Osteoblast (primary cell): ENCODE measurements around the gene YEATS2. TPM values are rescaled to one million over a fixed set of nuclear protein-coding genes. Genes with fewer than 3 reads are reported as not detected.
A peak's percentile ranks its signal among the peaks of the same experiment; 100 is the strongest.

ENCODE experiments used
- DNase-seq: peaks from one replicate; pipeline ENCODE4 v3.0.0; 2011; ENCODE audit warnings: low spot score, mixed read lengths; ENCODE audit not compliant: insufficient read length; ENCODE audit errors: missing footprints
- H2AFZ ChIP-seq: 2 replicates; pipeline ENCODE4 v1.6.0; 2011; ENCODE audit warnings: mild to moderate bottlenecking, low read length
- H3K27ac ChIP-seq: 2 replicates; pipeline ENCODE4 v1.5.1; 2011; ENCODE audit warnings: mild to moderate bottlenecking, low read depth, low read length, moderate library complexity
- H3K27me3 ChIP-seq: 2 replicates; pipeline ENCODE4 v1.6.0; 2012; ENCODE audit warnings: mild to moderate bottlenecking, control low read depth, inconsistent platforms, low read length, moderate library complexity; ENCODE audit not compliant: insufficient read depth
- H3K36me3 ChIP-seq: 2 replicates; pipeline ENCODE4 v1.5.1; 2011; ENCODE audit warnings: mild to moderate bottlenecking, low read length, control low read depth, moderate library complexity; ENCODE audit not compliant: insufficient read depth
- H3K4me1 ChIP-seq: 2 replicates; pipeline ENCODE4 v1.5.1; 2011; ENCODE audit warnings: mild to moderate bottlenecking, low read length, control low read depth, moderate library complexity; ENCODE audit not compliant: insufficient read depth
- H3K4me2 ChIP-seq: 2 replicates; pipeline ENCODE4 v1.6.0; 2011; ENCODE audit warnings: mild to moderate bottlenecking, low read length; ENCODE audit not compliant: insufficient read depth
- H3K4me3 ChIP-seq: fragments of 200-600 bp; sonication (generic); 3 replicates; pipeline ENCODE4 v1.5.1; 2012; ENCODE audit warnings: mild to moderate bottlenecking, low read length, inconsistent platforms; ENCODE audit not compliant: insufficient read depth
- H3K79me2 ChIP-seq: 2 replicates; pipeline ENCODE4 v1.6.0; 2012; ENCODE audit warnings: mild to moderate bottlenecking, low read length, control low read depth, inconsistent platforms; ENCODE audit not compliant: insufficient read depth
- H3K9me3 ChIP-seq: 2 replicates; pipeline ENCODE4 v1.5.1; 2011; ENCODE audit warnings: low read depth, low read length, control low read depth
- H4K20me1 ChIP-seq: 2 replicates; pipeline ENCODE4 v1.6.0; 2012; ENCODE audit warnings: mild to moderate bottlenecking, low read length, control low read depth; ENCODE audit not compliant: insufficient read depth
- total RNA-seq: library from RNA; depleted of rRNA; stranded (reverse); fragments of >200 nt; gene quantifications from 2 replicates; pipeline ENCODE4 v1.2.3, GENCODE V29; 2012
- TF ChIP-seq, protein P1 (sequence below): IDR thresholded peaks from 2 replicates; pipeline ENCODE4 v1.5.1; 2011; ENCODE audit warnings: mild to moderate bottlenecking, low read depth, low read length, moderate library complexity; ENCODE audit errors: extremely low read depth

Gene YEATS2
- total RNA-seq, 1 donor: 32.2 TPM

DNA sequence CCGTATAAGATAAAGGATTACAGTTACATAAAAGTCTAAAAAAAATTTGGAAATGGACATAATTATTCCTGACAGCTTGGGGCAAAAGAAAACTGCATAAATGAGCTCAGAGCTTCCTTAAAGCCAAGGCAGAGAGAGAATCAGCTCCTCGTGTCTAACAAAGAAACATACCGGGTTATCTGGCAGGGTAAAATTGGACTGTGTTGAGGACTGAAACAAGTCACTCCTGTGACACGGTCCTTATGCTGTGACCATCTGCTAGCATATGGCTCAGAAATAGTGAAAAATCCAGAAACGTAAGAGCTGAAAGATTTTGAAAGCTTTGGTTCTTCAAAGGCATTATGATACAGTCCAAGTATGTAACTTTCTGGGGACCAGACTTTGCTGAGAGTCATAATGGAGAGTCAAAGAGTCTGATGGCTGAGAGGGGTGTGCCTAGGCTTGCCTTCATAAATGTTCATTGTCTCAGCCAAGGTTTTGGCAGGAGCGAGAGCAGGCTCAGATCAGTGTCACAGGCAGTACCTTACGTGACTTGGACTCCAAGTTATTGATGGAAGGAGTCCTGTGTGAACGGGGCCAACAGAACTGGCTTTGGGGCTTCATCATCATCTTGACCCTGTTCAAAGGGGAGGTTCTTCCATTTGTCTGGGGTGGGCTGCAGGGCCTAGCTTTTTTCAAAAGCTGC is 115.3 kb downstream of the YEATS2 start:
- no peak for DNase-seq
- Histone ChIP-seq H3K36me3 (peaks cover 48% of the 10 kb centered on the region), H4K20me1 (no peaks in the 10 kb centered on the region), H2AFZ (no peak overlapping the region), H3K79me2 (no peaks in the 10 kb centered on the region), H3K4me3 (no peak overlapping the region), H3K4me1 (no peaks in the 10 kb centered on the region), H3K4me2 (no peak overlapping the region), H3K9me3 (no peaks in the 10 kb centered on the region), H3K27ac (no peak overlapping the region), H3K27me3 (no peaks in the 10 kb centered on the region)
- TF ChIP-seq, protein P1, sequence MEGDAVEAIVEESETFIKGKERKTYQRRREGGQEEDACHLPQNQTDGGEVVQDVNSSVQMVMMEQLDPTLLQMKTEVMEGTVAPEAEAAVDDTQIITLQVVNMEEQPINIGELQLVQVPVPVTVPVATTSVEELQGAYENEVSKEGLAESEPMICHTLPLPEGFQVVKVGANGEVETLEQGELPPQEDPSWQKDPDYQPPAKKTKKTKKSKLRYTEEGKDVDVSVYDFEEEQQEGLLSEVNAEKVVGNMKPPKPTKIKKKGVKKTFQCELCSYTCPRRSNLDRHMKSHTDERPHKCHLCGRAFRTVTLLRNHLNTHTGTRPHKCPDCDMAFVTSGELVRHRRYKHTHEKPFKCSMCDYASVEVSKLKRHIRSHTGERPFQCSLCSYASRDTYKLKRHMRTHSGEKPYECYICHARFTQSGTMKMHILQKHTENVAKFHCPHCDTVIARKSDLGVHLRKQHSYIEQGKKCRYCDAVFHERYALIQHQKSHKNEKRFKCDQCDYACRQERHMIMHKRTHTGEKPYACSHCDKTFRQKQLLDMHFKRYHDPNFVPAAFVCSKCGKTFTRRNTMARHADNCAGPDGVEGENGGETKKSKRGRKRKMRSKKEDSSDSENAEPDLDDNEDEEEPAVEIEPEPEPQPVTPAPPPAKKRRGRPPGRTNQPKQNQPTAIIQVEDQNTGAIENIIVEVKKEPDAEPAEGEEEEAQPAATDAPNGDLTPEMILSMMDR: no peak

DNA sequence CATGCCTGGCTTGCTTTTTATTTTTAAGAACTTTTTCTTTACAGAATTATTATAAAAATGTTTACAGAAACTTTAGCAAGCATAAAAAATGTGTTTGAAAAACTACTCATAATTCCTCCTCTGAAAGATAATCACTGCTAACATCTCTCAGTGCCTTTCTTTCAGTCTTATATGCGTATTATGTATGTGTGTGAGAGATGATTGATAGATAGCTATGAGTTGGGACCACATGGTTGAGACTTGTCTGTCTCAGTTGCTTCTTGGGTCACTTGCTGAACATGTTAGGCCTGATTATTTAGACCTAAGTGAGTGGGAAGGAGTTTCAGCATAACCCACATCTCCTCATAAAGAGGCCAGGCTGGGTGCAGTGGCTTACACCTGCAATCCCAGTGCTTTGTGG is 116.6 kb downstream of the YEATS2 start:
- no peaks in the 10 kb centered on the region for H3K9me3 ChIP-seq
- no peaks in the 10 kb centered on the region for H3K79me2 ChIP-seq
- H3K27me3 ChIP-seq: no peaks in the 10 kb centered on the region
- no peak overlapping the region for H3K4me3 ChIP-seq
- H3K4me2 ChIP-seq: no peak overlapping the region
- peaks cover 35% of the 10 kb centered on the region for H3K36me3 ChIP-seq
- TF ChIP-seq, protein P1: no peak
- H3K4me1 ChIP-seq: no peaks in the 10 kb centered on the region
- H2AFZ ChIP-seq: no peak overlapping the region
- H4K20me1 ChIP-seq: no peaks in the 10 kb centered on the region
- peak; percentile 77 for DNase-seq
- H3K27ac ChIP-seq: no peak overlapping the region

DNA sequence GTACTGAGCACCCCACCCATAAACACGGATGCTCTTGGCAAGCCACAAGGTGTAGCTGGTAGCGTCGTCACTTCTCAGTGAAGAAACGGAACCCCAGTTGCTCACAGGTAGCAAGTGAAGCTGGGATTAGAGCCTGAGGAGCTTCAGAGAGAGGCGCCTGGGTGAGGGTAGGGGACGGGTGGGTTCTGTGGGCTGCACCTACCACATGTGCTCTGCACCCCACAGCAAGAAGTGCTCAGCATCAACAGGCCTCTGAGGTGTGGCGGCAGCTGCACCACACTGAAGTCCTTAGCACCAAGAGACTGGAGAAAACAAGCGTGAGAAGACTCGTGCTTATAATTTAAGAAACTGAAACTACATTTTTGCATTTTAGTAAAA is 118.0 kb downstream of the YEATS2 start:
- no peaks in the 10 kb centered on the region for H3K9me3 ChIP-seq
- H3K27ac ChIP-seq: no peak overlapping the region
- DNase-seq: no peak
- no peaks in the 10 kb centered on the region for H3K27me3 ChIP-seq
- no peak overlapping the region for H3K4me3 ChIP-seq
- H3K36me3 ChIP-seq: peaks cover 22% of the 10 kb centered on the region
- H3K4me1 ChIP-seq: no peaks in the 10 kb centered on the region
- no peak overlapping the region for H2AFZ ChIP-seq
- TF ChIP-seq, protein P1: no peak
- H3K4me2 ChIP-seq: no peak overlapping the region
- no peaks in the 10 kb centered on the region for H4K20me1 ChIP-seq
- no peaks in the 10 kb centered on the region for H3K79me2 ChIP-seq

DNA sequence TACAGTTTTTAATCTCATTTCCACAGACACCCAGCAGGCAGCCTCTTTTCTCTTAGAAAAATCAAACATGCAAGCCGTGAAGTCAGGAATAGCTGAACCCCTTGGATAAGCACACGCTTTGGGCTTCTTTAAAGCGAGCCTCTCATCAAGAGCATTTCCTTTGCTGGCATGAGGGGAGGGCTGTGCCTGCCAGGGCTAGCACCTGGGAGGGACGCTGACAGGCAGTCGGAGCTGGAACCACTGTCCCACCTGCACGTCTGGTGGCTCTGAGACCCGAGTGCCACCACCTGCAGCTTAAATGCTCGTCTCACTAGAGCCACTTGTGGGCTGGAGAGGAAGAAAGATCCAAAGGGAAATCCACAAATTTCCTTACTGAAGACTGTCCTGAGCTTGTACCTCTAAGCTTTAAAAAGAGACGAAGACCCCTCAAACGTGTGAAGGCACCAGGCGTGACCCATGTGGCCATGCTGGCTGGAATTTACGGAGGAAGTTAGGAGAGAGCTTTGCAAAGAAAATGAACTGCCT is 118.4 kb downstream of the YEATS2 start:
- Histone ChIP-seq H3K4me3 (no peak overlapping the region), H3K9me3 (no peaks in the 10 kb centered on the region), H3K79me2 (no peaks in the 10 kb centered on the region), H2AFZ (no peak overlapping the region), H3K4me1 (no peaks in the 10 kb centered on the region), H3K36me3 (peaks cover 18% of the 10 kb centered on the region), H3K27me3 (no peaks in the 10 kb centered on the region), H3K27ac (no peak overlapping the region), H4K20me1 (no peaks in the 10 kb centered on the region), H3K4me2 (no peak overlapping the region)
- no peak for DNase-seq
- TF ChIP-seq, protein P1: no peak
